ENCODE results near the gene BACH2. TPM values are rescaled to one million over a fixed set of nuclear protein-coding genes. Genes with fewer than 3 reads are reported as not detected.

The BACH2 gene
- total and polyA plus RNA-seq, 10 of the 15 experiments (the other 5 are each of a cell fraction or from before 2014, with no cell fraction given) = 0.03 to 0.28 (median 0.04) TPM; not detected in 3

GRCh38 chr6:89930789-89931188, 365.9 kb downstream of the BACH2 start:
- no peak overlapping the region for H3K4me2 ChIP-seq (ENCODE audit: control insufficient read depth, insufficient read depth)
- no peak overlapping the region for H2AFZ ChIP-seq (ENCODE audit: control insufficient read depth, low read depth, low read length)
- no peak overlapping the region for H3K9ac ChIP-seq (ENCODE audit: control insufficient read depth, insufficient read depth, low read length)
- POLR2A ChIA-PET = interaction anchor here (0.7 kb wide), 1 partner anchor 493 kb away, joined by 3 read pairs; no protein-coding TSS in a partner anchor
- no peaks in the 10 kb centered on the region for H4K20me1 ChIP-seq (ENCODE audit: control insufficient read depth, insufficient read depth)
- CTCF ChIA-PET = interaction anchor here (1.2 to 2.1 kb wide), 2 partner anchors 10 to 548 kb away, joined by 3 to 8 read pairs; no protein-coding TSS in a partner anchor
- H3K4me3 ChIP-seq = no peak overlapping the region
- TF ChIP-seq ZNF217 (IDR thresholded peaks at IDR 0.05) (no peak), SUZ12 (IDR thresholded peaks at IDR 0.05; ENCODE audit: unreplicated experiment) (no peak), ZNF384 (IDR thresholded peaks at IDR 0.05; ENCODE audit: borderline replicate concordance, low read depth, low read length) (no peak)
- ATAC-seq = no peak
- SMC1A ChIA-PET (ENCODE audit: uncharacterized antibody, unreplicated experiment) = interaction anchor here (1.3 kb wide), 1 partner anchor 110 kb away, joined by 3 read pairs; no protein-coding TSS in a partner anchor
- no peak overlapping the region for H3K27ac ChIP-seq (ENCODE audit: control insufficient read depth, insufficient read depth)
- WGBS (ENCODE audit: insufficient coverage, insufficient replicate concordance, low lambda C conversion rate, missing lambda C conversion rate) = 44% methylated on average over 5 of the region's 5 CpGs
- H3K4me1 ChIP-seq (ENCODE audit: control insufficient read depth, insufficient read depth, low read length) = no peaks in the 10 kb centered on the region
- intact Hi-C loops (cut with micrococcal nuclease; ENCODE audit: unreplicated experiment) = no loop called here
- H3K9me3 ChIP-seq (replicated peaks; ENCODE audit: control insufficient read depth, insufficient read depth, low read length) = no peaks in the 10 kb centered on the region
- H3K27me3 ChIP-seq (replicated peaks in 1 of 2; ENCODE audit: control insufficient read depth in 2 of 2, insufficient read depth in 2 of 2, low read length in 1 of 2) = peaks cover 0 to 2% of the 10 kb centered on the region in 2 experiments; a peak in 2 of 4 replicates
- RAD21 ChIA-PET (ENCODE audit: unreplicated experiment) = no interaction called here
- no peak for FAIRE-seq
- no peak for DNase-seq (ENCODE audit: low read depth, low spot score)
- in situ Hi-C loops (cut with MboI) = no loop called here
- H3K79me2 ChIP-seq (ENCODE audit: control insufficient read depth, insufficient read depth, low read length) = no peaks in the 10 kb centered on the region
- no peaks in the 10 kb centered on the region for H3K36me3 ChIP-seq (ENCODE audit: control insufficient read depth in 2 of 2, insufficient read depth in 2 of 2, low read length in 1 of 2)
- no TSS peak for BruUV-seq (replicated peaks)

GRCh38 chr6:89928604-89929003, 368.0 kb downstream of the BACH2 start:
- FAIRE-seq (no peak), ATAC-seq (no peak), DNase-seq (ENCODE audit: low read depth, low spot score) (no peak)
- H2AFZ ChIP-seq (ENCODE audit: control insufficient read depth, low read depth, low read length) = no peak overlapping the region
- ChIA-PET POLR2A (no interaction called here), RAD21 (ENCODE audit: unreplicated experiment) (no interaction called here), CTCF (interaction anchor here (1.9 kb wide), 1 partner anchor 551 kb away, joined by 5 read pairs; no protein-coding TSS in a partner anchor), SMC1A (ENCODE audit: uncharacterized antibody, unreplicated experiment) (no interaction called here)
- no peak overlapping the region for H3K4me3 ChIP-seq
- WGBS (ENCODE audit: insufficient coverage, insufficient replicate concordance, low lambda C conversion rate, missing lambda C conversion rate) = 29% methylated on average over 6 of the region's 6 CpGs
- no peak overlapping the region for H3K9ac ChIP-seq (ENCODE audit: control insufficient read depth, insufficient read depth, low read length)
- H3K9me3 ChIP-seq (replicated peaks; ENCODE audit: control insufficient read depth, insufficient read depth, low read length) = no peaks in the 10 kb centered on the region
- no peaks in the 10 kb centered on the region for H3K79me2 ChIP-seq (ENCODE audit: control insufficient read depth, insufficient read depth, low read length)
- no peak overlapping the region for H3K27ac ChIP-seq (ENCODE audit: control insufficient read depth, insufficient read depth)
- in situ Hi-C loops (cut with MboI) (no loop called here), intact Hi-C loops (cut with micrococcal nuclease; ENCODE audit: unreplicated experiment) (no loop called here)
- no TSS peak for BruUV-seq (replicated peaks)
- no peaks in the 10 kb centered on the region for H3K4me1 ChIP-seq (ENCODE audit: control insufficient read depth, insufficient read depth, low read length)
- H3K36me3 ChIP-seq (ENCODE audit: control insufficient read depth in 2 of 2, insufficient read depth in 2 of 2, low read length in 1 of 2) = no peaks in the 10 kb centered on the region
- H4K20me1 ChIP-seq (ENCODE audit: control insufficient read depth, insufficient read depth) = no peaks in the 10 kb centered on the region
- H3K4me2 ChIP-seq (ENCODE audit: control insufficient read depth, insufficient read depth) = no peak overlapping the region
- H3K27me3 ChIP-seq (replicated peaks in 1 of 2; ENCODE audit: control insufficient read depth in 2 of 2, insufficient read depth in 2 of 2, low read length in 1 of 2) = peaks cover 0 to 2% of the 10 kb centered on the region in 2 experiments; a peak in 3 of 4 replicates
- TF ChIP-seq PRDM15 (CRISPR knock-in tag; IDR thresholded peaks at IDR 0.05) (no peak), ATF2 (IDR thresholded peaks at IDR 0.05; ENCODE audit: low read length) (no peak), IKZF2 (IDR thresholded peaks at IDR 0.05) (no peak), IRF3 (IDR thresholded peaks at IDR 0.05) (no peak), TCF3 (IDR thresholded peaks at IDR 0.05; ENCODE audit: borderline replicate concordance, insufficient read depth, low read depth, low read length) (no peak), NFXL1 (IDR thresholded peaks at IDR 0.05; ENCODE audit: borderline replicate concordance) (no peak), ZNF622 (IDR thresholded peaks at IDR 0.05) (no peak), POU2F2 (IDR thresholded peaks at IDR 0.05; ENCODE audit: borderline replicate concordance, low read depth, low read length) (no peak)
